NCI-H146 treated with DMSO at 0.1 percent for 48 hours (cell line): Measurements from ENCODE around the gene CRELD1.
A peak's percentile ranks its signal among the peaks of the same experiment; 100 is the strongest.
"Not testable (repeated sequence)": the region's sequence is repeated elsewhere in the genome, so short reads cannot be mapped to it uniquely, and the experiment has no call there.

Experiments
- DNase-seq: peaks from one replicate; lab custom pipeline; 2025; ENCODE audit not compliant: unreplicated experiment; lab: John Stamatoyannopoulos, UW

The CRELD1 gene

GRCh38 chr3:9932843-9933560 is 632 bp upstream of the CRELD1 start:
- DNase-seq: peak; percentile 24

GRCh38 chr3:9934235-9934621 is 594 bp downstream of the CRELD1 start:
- no peak for DNase-seq

GRCh38 chr3:9934993-9935392 is 1.4 kb downstream of the CRELD1 start:
- DNase-seq: no peak

- no peak for DNase-seq
Measured at GRCh38 chr3:9935966-9936510, 2.4 kb downstream of the CRELD1 start.

GRCh38 chr3:9937486-9938238 is 4.0 kb downstream of the CRELD1 start:
- no peak for DNase-seq

GRCh38 chr3:9938966-9939365 is 5.3 kb downstream of the CRELD1 start:
- no peak for DNase-seq

GRCh38 chr3:9939906-9940305 is 6.3 kb downstream of the CRELD1 start:
- not testable (repeated sequence) for DNase-seq

- no peak for DNase-seq
Measured at GRCh38 chr3:9940746-9941145, 7.1 kb downstream of the CRELD1 start.

- DNase-seq: no peak
Measured at GRCh38 chr3:9942164-9942563, 8.5 kb downstream of the CRELD1 start.

GRCh38 chr3:9942934-9943690 is 9.5 kb downstream of the CRELD1 start:
- no peak for DNase-seq

- no peak for DNase-seq
Measured at GRCh38 chr3:9944271-9944670, 10.6 kb downstream of the CRELD1 start.

- no peak for DNase-seq
Measured at GRCh38 chr3:9945358-9945757, 11.7 kb downstream of the CRELD1 start.

- peak; percentile 43 for DNase-seq
Measured at GRCh38 chr3:9946112-9947024, 12.7 kb downstream of the CRELD1 start.

- DNase-seq: no peak
Measured at GRCh38 chr3:9947025-9947995, 13.7 kb downstream of the CRELD1 start.

GRCh38 chr3:9948586-9948985 is 15.0 kb downstream of the CRELD1 start:
- no peak for DNase-seq

GRCh38 chr3:9949115-9949514 is 15.5 kb downstream of the CRELD1 start:
- DNase-seq: no peak

GRCh38 chr3:9949626-9950025 is 16.0 kb downstream of the CRELD1 start:
- no peak for DNase-seq

- DNase-seq: no peak
Measured at GRCh38 chr3:9951126-9951525, 17.5 kb downstream of the CRELD1 start.

- DNase-seq: no peak
Measured at GRCh38 chr3:9951598-9951961, 17.9 kb downstream of the CRELD1 start.
